ENCODE data around the gene S100A11.

DNA sequence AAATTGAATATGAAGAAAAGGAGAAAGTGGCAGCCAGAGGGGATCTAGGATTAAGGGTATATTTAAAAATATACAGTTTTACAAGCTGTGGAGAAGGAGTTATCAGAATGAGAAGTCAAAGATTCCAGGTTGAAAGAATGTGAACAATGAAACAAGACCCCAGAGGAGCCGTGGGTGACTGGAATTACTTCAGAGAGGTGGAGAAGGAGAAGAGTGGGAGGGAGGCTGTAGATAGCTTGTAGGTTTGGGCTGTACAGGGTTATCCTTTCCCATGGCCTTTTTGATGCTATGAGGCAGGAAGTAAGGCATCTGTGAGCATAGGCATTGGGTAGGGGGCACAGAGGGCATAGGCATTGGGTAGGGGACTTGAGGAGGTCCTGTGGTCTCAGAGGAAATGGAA, 5.2 kb upstream of the S100A11 start:
- TF ChIP-seq CTCF (IDR thresholded peaks at IDR 0.05; ENCODE audit: borderline replicate concordance, extremely low read depth, low read length, poor library complexity, severe bottlenecking) (no peak), EZH2 (IDR thresholded peaks at IDR 0.05; ENCODE audit: borderline replicate concordance, low read depth, low read length, severe bottlenecking) (no peak)
